KMS-11 (cell line): ENCODE measurements around the gene PPOX.
A peak's percentile ranks its signal among the peaks of the same experiment; 100 is the strongest.

ENCODE experiments used
- H2AFZ ChIP-seq: fragments of 200-600 bp; sonication (generic); 2 replicates; pipeline ENCODE4 v1.6.1; 2016; ENCODE audit warnings: antibody characterized with exemption, mixed run types, low read depth
- H3K27ac ChIP-seq: fragments of 200-600 bp; sonication (generic); 2 replicates; pipeline ENCODE4 v1.6.1; 2016; ENCODE audit warnings: mild to moderate bottlenecking, mixed run types
- H3K27me3 ChIP-seq: fragments of 200-600 bp; sonication (generic); 2 replicates; pipeline ENCODE4 v1.6.1; 2017; ENCODE audit warnings: mild to moderate bottlenecking, low read depth, mixed run types, moderate library complexity; ENCODE audit not compliant: insufficient read depth
- H3K36me3 ChIP-seq: fragments of 200-600 bp; sonication (generic); 2 replicates; pipeline ENCODE4 v1.6.1; 2017; ENCODE audit warnings: mild to moderate bottlenecking, mixed run types; ENCODE audit not compliant: insufficient read depth
- H3K4me1 ChIP-seq: fragments of 200-600 bp; sonication (generic); 2 replicates; pipeline ENCODE4 v1.6.1; 2016; ENCODE audit warnings: mild to moderate bottlenecking, low read depth, mixed run types; ENCODE audit not compliant: poor library complexity, severe bottlenecking
- H3K4me2 ChIP-seq: fragments of 200-600 bp; sonication (generic); 2 replicates; pipeline ENCODE4 v1.7.0; 2016; ENCODE audit warnings: mild to moderate bottlenecking, mixed run types
- H3K4me3 ChIP-seq: fragments of 200-600 bp; sonication (generic); IDR thresholded peaks from 2 replicates; pipeline ENCODE4 v1.6.1; 2017; ENCODE audit warnings: low read depth, low read length, mixed read lengths; ENCODE audit not compliant: insufficient read depth
- H3K79me2 ChIP-seq: fragments of 200-600 bp; sonication (generic); 2 replicates; pipeline ENCODE4 v1.6.1; 2016; ENCODE audit warnings: low read depth, mixed run types; ENCODE audit not compliant: insufficient read depth
- H3K9ac ChIP-seq: fragments of 200-600 bp; sonication (generic); 2 replicates; pipeline ENCODE4 v1.6.1; 2016; ENCODE audit warnings: mild to moderate bottlenecking, mixed run types
- H4K20me1 ChIP-seq: fragments of 200-600 bp; sonication (generic); 2 replicates; pipeline ENCODE4 v1.6.1; 2016; ENCODE audit warnings: mild to moderate bottlenecking, mixed run types; ENCODE audit not compliant: insufficient read depth
- CTCF ChIP-seq: fragments of 200-600 bp; sonication (generic); conservative IDR thresholded peaks from 2 replicates; pipeline ENCODE4 v1.6.1; 2017; ENCODE audit warnings: low read depth, mild to moderate bottlenecking, antibody characterized with exemption, low read length, moderate library complexity, mixed read lengths

PPOX gene

GRCh38 chr1:161206411-161207140, 40.4 kb downstream of the PPOX start:
- Histone ChIP-seq H4K20me1 (no peaks in the 10 kb centered on the region), H3K27me3 (no peaks in the 10 kb centered on the region), H3K4me2 (no peak overlapping the region), H3K36me3 (no peaks in the 10 kb centered on the region; the same call in 1 of the 2 replicates), H3K4me3 (no peak overlapping the region), H3K4me1 (peaks cover 22% of the 10 kb centered on the region), H3K79me2 (peaks cover 14% of the 10 kb centered on the region; the same call in 1 of the 2 replicates), H3K9ac (no peak overlapping the region), H3K27ac (no peak overlapping the region), H2AFZ (no peak overlapping the region)
- TF ChIP-seq CTCF = no peak

- Histone ChIP-seq H3K4me3 (no peak overlapping the region), H3K79me2 (peaks cover 14% of the 10 kb centered on the region; the same call in 1 of the 2 replicates), H3K4me1 (peaks cover 19% of the 10 kb centered on the region), H4K20me1 (no peaks in the 10 kb centered on the region), H3K4me2 (no peak overlapping the region), H3K27me3 (no peaks in the 10 kb centered on the region), H2AFZ (no peak overlapping the region), H3K36me3 (no peaks in the 10 kb centered on the region; the same call in 1 of the 2 replicates), H3K9ac (no peak overlapping the region), H3K27ac (no peak overlapping the region)
- TF ChIP-seq CTCF = no peak
Measured at GRCh38 chr1:161207173-161207572, 40.9 kb downstream of the PPOX start.

- no peaks in the 10 kb centered on the region for H3K27me3 ChIP-seq
- peaks cover 12% of the 10 kb centered on the region; the same call in 1 of the 2 replicates for H3K36me3 ChIP-seq
- no peak overlapping the region for H2AFZ ChIP-seq
- no peaks in the 10 kb centered on the region for H4K20me1 ChIP-seq
- H3K79me2 ChIP-seq = no peaks in the 10 kb centered on the region
- no peak overlapping the region for H3K9ac ChIP-seq
- TF ChIP-seq CTCF = peak; percentile 100
- H3K27ac ChIP-seq = no peak overlapping the region
- peaks cover 10% of the 10 kb centered on the region for H3K4me1 ChIP-seq
- H3K4me2 ChIP-seq = no peak overlapping the region
- no peak overlapping the region for H3K4me3 ChIP-seq
Measured at GRCh38 chr1:161209790-161210409, 43.7 kb downstream of the PPOX start.

- H3K4me1 ChIP-seq = peaks cover 29% of the 10 kb centered on the region
Measured at GRCh38 chr1:161214369-161214768, 48.1 kb downstream of the PPOX start.

More at GRCh38 chr1:161214369-161214768, 48.1 kb downstream of the PPOX start:
- Histone ChIP-seq H2AFZ (no peak overlapping the region), H3K9ac (no peak overlapping the region), H3K36me3 (peaks cover 12% of the 10 kb centered on the region; the same call in 1 of the 2 replicates), H3K4me2 (no peak overlapping the region), H3K27ac (no peak overlapping the region), H3K27me3 (no peaks in the 10 kb centered on the region), H3K4me3 (no peak overlapping the region), H3K79me2 (no peaks in the 10 kb centered on the region), H4K20me1 (no peaks in the 10 kb centered on the region)
- no peak for TF ChIP-seq CTCF
